DND-41 (cell line): ENCODE measurements around the gene PRELID2.

Experiments used
- ATAC-seq: fragments of 200-7000 bp; cut with Tn5 transposase; 3 replicates; pipeline ENCODE4 v1.9.1; 2021; ENCODE audit warnings: low read depth; ENCODE audit not compliant: insufficient read depth
- DNase-seq: peaks from one replicate; pipeline ENCODE4 v3.0.0-alpha.2; 2020
- H2AFZ ChIP-seq: 2 replicates; pipeline ENCODE4 v1.6.0; 2012; ENCODE audit warnings: low read depth, low read length
- H3K27ac ChIP-seq: 2 replicates; pipeline ENCODE4 v1.5.1; 2012; ENCODE audit warnings: low read length, inconsistent platforms
- H3K27me3 ChIP-seq: fragments of 200-600 bp; sonication (generic); 2 replicates; pipeline ENCODE4 v1.6.0; 2012; ENCODE audit warnings: low read length, mild to moderate bottlenecking, inconsistent platforms; ENCODE audit not compliant: insufficient read depth, poor library complexity
- H3K36me3 ChIP-seq: 2 replicates; pipeline ENCODE4 v1.5.1; 2012; ENCODE audit warnings: low read length, inconsistent platforms; ENCODE audit not compliant: insufficient read depth
- H3K4me1 ChIP-seq: 2 replicates; pipeline ENCODE4 v1.5.1; 2012; ENCODE audit warnings: mild to moderate bottlenecking, low read length; ENCODE audit not compliant: insufficient read depth
- H3K4me2 ChIP-seq: 2 replicates; pipeline ENCODE4 v1.6.0; 2012; ENCODE audit warnings: mild to moderate bottlenecking, moderate library complexity, low read length, inconsistent platforms; ENCODE audit not compliant: insufficient read depth
- H3K4me3 ChIP-seq, 2 experiments: fragments of 200-600 bp in 1 of 2; shearing (Covaris generic) in 1 of 2; 2 replicates each; pipeline ENCODE4 v1.5.1; 2012 to 2016; ENCODE audit warnings: inconsistent platforms in 2 of 2, low read length in 2 of 2, mild to moderate bottlenecking in 2 of 2, low read depth in 1 of 2, moderate library complexity in 1 of 2
- H3K79me2 ChIP-seq: 2 replicates; pipeline ENCODE4 v1.6.0; 2012; ENCODE audit warnings: low read length, inconsistent platforms; ENCODE audit not compliant: insufficient read depth
- H3K9ac ChIP-seq: 2 replicates; pipeline ENCODE4 v1.6.0; 2012; ENCODE audit warnings: low read depth, mild to moderate bottlenecking, inconsistent platforms, low read length, moderate library complexity
- H3K9me3 ChIP-seq: 2 replicates; pipeline ENCODE4 v1.5.1; 2012; ENCODE audit warnings: low read length, moderate library complexity, mild to moderate bottlenecking, inconsistent platforms; ENCODE audit not compliant: insufficient read depth, severe bottlenecking
- H4K20me1 ChIP-seq: 2 replicates; pipeline ENCODE4 v1.6.0; 2012; ENCODE audit warnings: low read length; ENCODE audit not compliant: insufficient read depth
- EZH2 ChIP-seq: IDR thresholded peaks from 3 replicates; pipeline ENCODE4 v1.6.1; 2012; ENCODE audit warnings: borderline replicate concordance, low read depth, mild to moderate bottlenecking, moderate library complexity, low read length, inconsistent platforms; ENCODE audit not compliant: severe bottlenecking
- TF ChIP-seq, protein P1 (sequence below): IDR thresholded peaks from 2 replicates; pipeline ENCODE4 v1.5.1; 2012; ENCODE audit warnings: borderline replicate concordance, low read length, moderate library complexity, mild to moderate bottlenecking; ENCODE audit not compliant: poor library complexity, severe bottlenecking; ENCODE audit errors: extremely low read depth

Gene PRELID2

DNA sequence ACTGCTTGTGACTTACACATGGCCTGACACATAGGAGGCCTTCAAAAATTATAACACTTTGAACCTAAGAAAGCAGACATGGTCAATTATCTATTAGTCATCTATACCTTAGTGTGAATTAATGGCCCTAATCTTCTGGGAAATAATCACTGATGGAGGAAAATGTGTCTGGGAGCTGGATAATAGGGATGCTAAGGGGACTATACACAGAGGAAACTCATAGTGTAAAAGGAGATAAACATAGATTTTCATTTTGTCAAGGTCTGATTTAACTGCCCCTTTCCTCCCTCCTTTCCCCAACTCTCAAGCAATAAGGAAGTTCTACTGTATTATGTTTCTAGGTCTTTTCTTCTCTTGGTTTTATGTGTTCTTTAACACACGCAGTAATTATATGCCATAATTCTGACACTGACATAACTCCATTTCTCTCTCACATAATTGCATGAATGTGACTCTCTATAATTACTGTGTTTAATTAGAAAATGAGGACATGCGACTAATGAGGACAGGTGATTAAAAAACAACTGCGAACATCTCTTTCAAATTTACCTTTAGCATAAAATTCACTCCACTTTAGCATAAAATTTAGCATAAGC is 18.7 kb upstream of the PRELID2 start:
- H3K27me3 ChIP-seq, result no peaks in the 10 kb centered on the region
- ATAC-seq (no peak), DNase-seq (no peak)
- H4K20me1 ChIP-seq, result no peaks in the 10 kb centered on the region
- H2AFZ ChIP-seq, result no peak overlapping the region
- no peaks in the 10 kb centered on the region for H3K36me3 ChIP-seq
- no peaks in the 10 kb centered on the region for H3K79me2 ChIP-seq
- no peak overlapping the region for H3K27ac ChIP-seq
- H3K4me3 ChIP-seq, result no peak overlapping the region
- no peak overlapping the region for H3K4me2 ChIP-seq
- no peak for TF ChIP-seq EZH2
- H3K4me1 ChIP-seq, result no peaks in the 10 kb centered on the region
- no peak overlapping the region for H3K9ac ChIP-seq
- no peaks in the 10 kb centered on the region for H3K9me3 ChIP-seq

DNA sequence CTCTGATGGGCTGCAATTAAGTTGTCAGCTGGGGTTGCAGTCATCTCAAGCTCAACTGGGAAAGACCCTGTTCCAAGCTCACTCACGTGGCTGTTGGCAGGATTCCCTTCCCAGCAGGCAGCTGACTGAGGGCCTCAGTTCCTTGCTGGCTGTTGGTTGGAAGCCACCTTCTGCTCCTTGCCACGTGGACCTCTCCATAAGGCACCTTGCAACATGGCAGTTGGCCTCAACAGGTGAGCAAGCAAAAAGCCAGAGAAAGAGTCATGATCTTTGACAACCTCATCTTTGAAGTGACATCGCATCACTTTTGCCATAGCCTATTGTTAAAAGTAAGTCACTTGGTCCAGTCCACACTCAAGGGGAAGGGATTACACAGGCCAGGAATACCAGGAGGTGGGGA is 17.8 kb upstream of the PRELID2 start:
- Histone ChIP-seq H3K27ac (no peak overlapping the region), H3K4me2 (no peak overlapping the region), H3K36me3 (no peaks in the 10 kb centered on the region), H4K20me1 (no peaks in the 10 kb centered on the region), H3K4me3 (no peak overlapping the region), H3K9ac (no peak overlapping the region), H3K4me1 (no peaks in the 10 kb centered on the region), H2AFZ (no peak overlapping the region), H3K27me3 (no peaks in the 10 kb centered on the region), H3K79me2 (no peaks in the 10 kb centered on the region), H3K9me3 (no peaks in the 10 kb centered on the region)
- ATAC-seq, result no peak
- TF ChIP-seq EZH2, result no peak
- TF ChIP-seq, protein P1, sequence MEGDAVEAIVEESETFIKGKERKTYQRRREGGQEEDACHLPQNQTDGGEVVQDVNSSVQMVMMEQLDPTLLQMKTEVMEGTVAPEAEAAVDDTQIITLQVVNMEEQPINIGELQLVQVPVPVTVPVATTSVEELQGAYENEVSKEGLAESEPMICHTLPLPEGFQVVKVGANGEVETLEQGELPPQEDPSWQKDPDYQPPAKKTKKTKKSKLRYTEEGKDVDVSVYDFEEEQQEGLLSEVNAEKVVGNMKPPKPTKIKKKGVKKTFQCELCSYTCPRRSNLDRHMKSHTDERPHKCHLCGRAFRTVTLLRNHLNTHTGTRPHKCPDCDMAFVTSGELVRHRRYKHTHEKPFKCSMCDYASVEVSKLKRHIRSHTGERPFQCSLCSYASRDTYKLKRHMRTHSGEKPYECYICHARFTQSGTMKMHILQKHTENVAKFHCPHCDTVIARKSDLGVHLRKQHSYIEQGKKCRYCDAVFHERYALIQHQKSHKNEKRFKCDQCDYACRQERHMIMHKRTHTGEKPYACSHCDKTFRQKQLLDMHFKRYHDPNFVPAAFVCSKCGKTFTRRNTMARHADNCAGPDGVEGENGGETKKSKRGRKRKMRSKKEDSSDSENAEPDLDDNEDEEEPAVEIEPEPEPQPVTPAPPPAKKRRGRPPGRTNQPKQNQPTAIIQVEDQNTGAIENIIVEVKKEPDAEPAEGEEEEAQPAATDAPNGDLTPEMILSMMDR, result no peak
- no peak for DNase-seq

DNA sequence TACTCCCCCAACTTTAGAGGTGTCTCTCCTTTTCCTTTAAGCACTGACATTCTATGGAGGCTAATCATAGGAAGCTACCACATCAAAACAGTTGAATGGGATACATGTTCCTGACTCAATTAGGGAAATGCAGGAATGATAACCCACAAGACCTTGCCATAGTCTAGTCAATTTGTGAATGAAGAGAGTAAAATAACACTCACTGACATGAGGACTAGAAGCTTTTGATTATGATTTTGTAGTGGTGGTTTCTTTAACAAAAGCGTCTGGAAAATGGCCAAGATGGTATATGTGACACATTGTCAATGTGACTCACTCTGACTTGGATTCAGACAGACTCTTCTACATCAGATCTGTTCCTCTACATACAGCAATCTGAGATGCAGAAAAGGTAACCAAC is 13.7 kb upstream of the PRELID2 start:
- Histone ChIP-seq H4K20me1 (no peaks in the 10 kb centered on the region), H3K4me1 (no peaks in the 10 kb centered on the region), H3K27ac (no peak overlapping the region), H3K79me2 (no peaks in the 10 kb centered on the region), H3K9ac (no peak overlapping the region), H3K9me3 (no peaks in the 10 kb centered on the region), H2AFZ (no peak overlapping the region), H3K36me3 (no peaks in the 10 kb centered on the region), H3K27me3 (no peaks in the 10 kb centered on the region), H3K4me3 (no peak overlapping the region), H3K4me2 (no peak overlapping the region)
- DNase-seq, result no peak
- no peak for ATAC-seq
- TF ChIP-seq, protein P1, result no peak
- no peak for TF ChIP-seq EZH2

DNA sequence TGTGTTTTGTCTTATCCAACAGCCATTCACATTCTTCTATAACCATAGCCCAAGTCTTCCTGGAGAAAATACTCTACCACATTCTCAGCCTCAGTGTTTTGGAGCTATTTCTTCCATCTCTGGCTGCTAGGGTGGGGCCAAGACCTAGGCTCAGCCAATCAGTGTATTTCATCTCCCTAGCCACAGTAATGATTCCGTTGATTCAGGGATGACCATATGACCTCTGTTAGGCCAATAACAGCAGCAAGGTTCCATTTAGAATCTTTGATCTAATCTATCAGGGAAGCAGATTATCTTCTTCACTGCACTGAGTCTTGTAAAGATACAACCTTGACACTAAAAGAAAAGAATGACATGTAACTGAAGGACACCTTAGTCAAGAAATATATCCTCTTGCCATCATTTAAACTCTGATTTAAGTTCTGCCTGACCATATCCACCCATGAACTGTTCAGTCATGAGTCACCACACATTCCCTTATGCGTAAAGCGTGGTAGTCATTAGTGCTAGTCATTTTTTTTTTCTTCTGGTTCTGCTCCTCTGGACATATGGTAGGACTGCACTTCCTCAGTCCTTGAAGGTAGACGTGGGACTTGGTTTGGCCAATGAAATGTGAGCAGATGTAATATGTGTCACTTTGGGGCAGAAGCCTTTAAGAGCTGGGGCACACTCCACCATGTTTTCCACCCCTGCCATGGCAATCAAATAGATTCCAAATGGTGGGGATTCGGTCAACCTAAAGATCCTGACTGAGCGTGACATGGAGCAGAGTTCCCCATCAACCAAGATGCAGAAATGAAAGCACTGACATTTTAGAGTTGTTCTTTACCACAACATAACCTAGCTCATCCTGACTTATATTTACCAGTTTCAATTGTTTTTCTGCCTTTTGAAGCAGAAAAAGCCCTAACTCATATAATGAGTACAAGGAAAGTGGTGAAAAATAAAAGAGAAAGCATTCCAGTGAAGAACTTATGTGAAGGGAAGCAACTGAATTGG is 12.7 kb upstream of the PRELID2 start:
- H3K4me2 ChIP-seq, result no peak overlapping the region
- TF ChIP-seq EZH2, result no peak
- TF ChIP-seq, protein P1, result no peak
- H3K9me3 ChIP-seq, result no peaks in the 10 kb centered on the region
- H4K20me1 ChIP-seq, result no peaks in the 10 kb centered on the region
- H3K79me2 ChIP-seq, result no peaks in the 10 kb centered on the region
- H3K27ac ChIP-seq, result no peak overlapping the region
- H2AFZ ChIP-seq, result no peak overlapping the region
- H3K9ac ChIP-seq, result no peak overlapping the region
- no peak for DNase-seq
- no peaks in the 10 kb centered on the region for H3K36me3 ChIP-seq
- no peak overlapping the region for H3K4me3 ChIP-seq
- H3K4me1 ChIP-seq, result no peaks in the 10 kb centered on the region
- no peaks in the 10 kb centered on the region for H3K27me3 ChIP-seq
- ATAC-seq, result no peak
